ENCODE results near the gene SERPINA5.

Gene SERPINA5

DNA sequence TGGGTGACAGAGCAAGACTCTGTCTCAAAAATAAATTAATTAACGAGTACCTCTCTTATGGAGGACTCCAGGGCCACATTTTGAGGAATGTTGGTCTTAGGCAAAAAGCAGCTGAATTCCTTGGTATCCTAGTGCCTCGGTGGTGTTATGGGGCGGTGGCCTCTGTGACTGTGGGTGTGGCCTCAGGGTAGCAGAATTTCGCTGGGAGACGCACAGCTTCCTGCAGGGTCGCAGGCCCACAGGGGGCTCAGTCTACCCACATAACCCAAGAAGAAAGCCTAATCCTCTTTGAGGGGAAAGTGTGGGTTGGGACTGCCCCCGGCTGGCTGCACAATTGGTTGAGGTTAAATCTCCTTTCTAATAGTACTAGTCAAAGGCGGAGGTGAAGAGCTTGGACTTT, 31.2 kb upstream of the SERPINA5 start:
- no peak for DNase-seq (ENCODE audit: low read depth in 3 of 3)

DNA sequence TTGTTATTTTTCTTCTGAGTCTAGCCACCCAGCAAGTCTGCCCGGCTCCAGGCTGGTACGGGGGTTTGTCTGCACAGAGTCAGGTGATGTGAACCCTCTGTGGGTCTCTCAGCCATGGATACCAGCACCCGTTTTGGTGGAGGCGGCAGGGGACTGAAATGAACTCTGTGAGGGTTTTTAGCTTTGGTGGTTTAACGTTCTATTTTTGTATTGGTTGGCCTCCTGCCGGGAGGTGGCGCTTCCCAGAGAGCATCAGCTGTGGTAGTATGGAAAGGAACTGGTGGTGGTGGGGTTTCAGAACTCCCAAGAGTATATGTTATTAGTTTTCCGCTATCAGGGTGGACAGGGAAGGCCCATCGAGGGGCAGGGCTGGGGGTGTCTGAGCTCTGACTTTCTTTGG, 25.2 kb upstream of the SERPINA5 start:
- DNase-seq (ENCODE audit: low read depth in 3 of 3), result no peak

DNA sequence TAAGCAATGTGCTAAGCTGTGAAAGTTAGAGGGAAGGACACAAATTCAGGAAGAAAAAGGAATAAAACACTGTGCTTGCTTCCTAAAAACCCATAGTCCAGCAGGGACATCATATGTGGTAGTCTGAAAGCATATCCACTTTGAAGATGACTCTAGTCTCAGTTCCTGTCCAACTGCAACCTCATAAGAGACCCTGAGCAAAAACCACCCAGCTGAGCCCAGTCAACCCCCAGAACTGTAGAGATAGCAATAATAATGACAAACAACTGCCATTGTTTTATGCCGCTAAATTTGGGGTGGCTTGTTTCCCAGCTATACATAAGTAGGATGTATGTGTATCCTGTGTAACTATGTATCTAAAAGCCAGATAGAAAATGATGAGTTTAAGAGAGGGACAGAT, 23.9 kb upstream of the SERPINA5 start:
- no peak for DNase-seq (ENCODE audit: low read depth in 3 of 3)

DNA sequence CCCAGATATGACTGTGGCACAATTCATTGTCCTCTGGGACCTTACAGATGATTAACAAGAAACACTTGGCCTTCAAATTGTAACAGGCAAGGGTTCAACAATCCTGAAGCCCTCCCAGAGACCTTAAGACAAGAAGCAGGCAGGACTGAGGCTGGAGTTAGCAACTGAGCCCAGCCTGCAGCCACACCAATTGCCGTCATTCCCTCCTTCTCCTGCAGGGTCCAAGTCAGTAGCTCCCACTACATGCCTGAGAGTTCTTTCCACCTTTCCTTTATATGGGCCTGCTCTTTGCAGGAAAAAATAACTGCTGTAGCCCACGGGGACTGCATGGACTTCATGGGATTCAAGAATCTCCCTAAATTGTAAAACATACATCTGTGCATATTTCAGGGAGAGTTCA, 22.4 kb upstream of the SERPINA5 start:
- DNase-seq (ENCODE audit: low read depth in 3 of 3), result no peak

DNA sequence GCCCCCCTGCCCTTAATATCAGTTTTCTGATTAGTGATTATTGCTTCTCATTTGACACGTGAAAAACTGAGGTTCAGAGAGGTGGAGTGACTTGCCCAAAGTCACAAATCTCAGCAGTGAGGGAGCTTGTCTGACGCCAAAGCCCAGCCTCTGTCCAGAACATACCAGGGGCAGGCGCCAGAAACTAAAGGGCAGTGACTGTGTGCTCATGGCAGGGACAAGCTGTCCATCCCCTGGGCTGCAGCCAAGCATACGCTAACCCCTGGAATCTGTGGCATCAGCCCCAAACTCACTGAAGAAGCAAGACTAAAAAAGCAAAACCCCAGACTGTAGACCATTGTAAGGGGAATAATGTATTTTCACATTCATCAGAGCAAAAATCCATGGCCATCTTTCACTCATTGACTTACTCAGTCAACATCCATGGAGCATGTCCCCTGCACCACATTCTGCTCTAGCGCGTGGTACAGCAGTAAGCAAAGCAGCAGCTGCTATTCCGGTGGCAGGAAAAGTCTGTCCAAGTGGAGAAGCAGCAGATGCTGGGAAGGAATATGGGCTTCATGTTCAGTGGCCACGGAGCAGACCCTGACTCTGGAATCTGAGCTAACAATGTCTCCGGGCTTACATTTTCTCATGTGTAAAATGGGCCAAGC, 21.5 kb upstream of the SERPINA5 start:
- DNase-seq (ENCODE audit: low read depth in 3 of 3), result no peak

DNA sequence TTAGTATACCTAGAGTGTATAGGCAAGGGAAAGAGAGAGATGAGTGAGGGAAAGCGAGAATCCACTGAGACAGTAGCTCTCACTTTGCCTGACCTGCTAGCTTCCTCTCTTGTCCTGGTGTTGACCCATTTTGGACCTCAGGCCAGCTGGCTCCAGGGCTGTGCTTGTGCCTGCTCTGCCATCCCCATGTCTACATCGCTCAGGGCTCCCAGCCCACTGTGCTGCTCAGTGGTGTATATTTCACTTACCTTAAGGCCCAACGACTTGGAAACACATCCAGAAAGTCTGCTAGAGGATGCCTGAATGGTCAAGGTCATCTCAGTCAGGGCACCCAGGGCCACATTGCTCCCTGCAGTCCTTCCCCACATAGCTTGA, 20.9 kb upstream of the SERPINA5 start:
- no peak for DNase-seq (ENCODE audit: low read depth in 3 of 3)

DNA sequence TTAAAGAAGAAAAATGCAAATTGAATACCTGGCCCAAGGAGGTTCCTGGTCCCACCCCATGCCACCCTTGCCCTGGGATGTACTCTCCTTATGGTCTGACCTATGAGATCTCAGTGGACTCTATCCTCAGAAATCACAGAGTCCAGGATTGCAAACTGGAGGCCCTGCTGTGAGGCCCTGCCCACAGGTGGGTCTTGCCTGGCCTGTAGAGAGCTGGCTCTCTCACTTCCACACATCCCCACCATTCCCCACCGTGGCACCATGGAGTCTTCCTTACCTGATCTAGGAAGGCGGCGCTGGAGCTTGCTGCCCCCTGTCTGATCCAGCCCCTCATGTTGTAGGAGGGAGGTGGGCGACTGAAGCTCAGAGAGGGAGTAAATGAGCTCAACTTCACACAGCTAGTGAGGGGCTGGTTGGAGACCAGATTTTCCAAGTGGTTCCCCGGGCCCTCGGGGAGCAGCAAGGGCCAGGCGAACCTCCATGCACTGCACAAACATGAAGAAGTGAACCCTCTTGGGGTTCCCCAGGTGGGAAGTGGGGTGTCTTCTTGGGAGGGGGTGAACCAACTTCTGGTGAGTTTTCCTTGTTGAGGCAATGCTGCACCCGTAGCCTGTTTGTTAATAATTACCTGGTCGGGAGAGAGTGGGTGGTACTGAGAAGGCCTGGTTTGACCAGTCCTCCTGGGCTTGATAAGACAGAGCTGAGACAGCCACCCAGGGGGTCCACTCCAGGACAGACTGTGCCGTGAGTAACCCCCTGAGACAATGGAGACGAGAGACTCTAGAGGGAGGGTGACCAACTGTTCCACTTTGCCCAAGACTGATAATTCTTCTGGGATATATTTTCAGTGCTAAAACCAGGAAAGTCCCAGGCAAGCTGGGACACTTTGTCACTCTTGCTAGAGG, 20.2 kb upstream of the SERPINA5 start, which contains the start of gene SERPINA4:
Gene SERPINA4, plus strand, starts transcription at position 692 of the 905 bp plus-strand sequence. CDS start 2,041 bp downstream, outside the sequence.
- no peak for DNase-seq (ENCODE audit: low read depth in 3 of 3)

DNA sequence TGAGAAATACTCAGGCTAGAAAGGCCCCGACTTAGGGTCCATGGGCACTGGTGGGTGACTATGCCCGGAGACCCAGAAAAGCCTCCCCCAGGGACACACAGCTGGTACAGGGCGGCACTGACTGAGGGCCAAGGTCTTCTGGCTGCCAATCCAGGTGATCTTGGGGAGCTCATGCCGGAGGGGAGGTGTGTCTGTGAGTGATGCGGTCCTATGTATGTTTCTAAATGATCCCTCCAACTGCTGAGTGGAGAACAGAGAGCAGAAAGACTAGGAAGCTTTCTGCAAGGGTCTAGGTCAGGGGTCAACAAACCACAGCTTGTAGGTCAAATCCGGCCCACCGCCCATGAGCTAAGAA, 19.6 kb upstream of the SERPINA5 start:
- DNase-seq (ENCODE audit: low read depth in 3 of 3), result no peak

DNA sequence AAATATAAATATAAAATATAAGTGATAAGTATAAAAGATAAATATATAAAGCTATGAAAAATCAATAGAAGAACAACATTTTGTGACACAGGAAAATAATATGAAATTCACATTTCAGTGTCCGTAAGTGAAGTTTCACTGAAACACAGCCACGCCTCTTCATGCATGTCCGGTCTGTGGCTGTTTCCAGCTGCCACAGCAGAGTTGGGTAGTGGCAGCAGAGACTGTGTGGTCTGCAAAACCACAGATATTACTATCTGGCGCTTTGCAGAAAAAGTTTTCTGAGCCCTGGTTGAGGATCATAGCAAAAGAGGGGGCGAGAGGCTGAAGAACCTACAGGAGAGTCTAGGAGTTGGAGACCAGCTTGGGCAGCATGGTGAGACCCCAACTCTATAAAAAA, 19.2 kb upstream of the SERPINA5 start:
- no peak for DNase-seq (ENCODE audit: low read depth in 3 of 3)

DNA sequence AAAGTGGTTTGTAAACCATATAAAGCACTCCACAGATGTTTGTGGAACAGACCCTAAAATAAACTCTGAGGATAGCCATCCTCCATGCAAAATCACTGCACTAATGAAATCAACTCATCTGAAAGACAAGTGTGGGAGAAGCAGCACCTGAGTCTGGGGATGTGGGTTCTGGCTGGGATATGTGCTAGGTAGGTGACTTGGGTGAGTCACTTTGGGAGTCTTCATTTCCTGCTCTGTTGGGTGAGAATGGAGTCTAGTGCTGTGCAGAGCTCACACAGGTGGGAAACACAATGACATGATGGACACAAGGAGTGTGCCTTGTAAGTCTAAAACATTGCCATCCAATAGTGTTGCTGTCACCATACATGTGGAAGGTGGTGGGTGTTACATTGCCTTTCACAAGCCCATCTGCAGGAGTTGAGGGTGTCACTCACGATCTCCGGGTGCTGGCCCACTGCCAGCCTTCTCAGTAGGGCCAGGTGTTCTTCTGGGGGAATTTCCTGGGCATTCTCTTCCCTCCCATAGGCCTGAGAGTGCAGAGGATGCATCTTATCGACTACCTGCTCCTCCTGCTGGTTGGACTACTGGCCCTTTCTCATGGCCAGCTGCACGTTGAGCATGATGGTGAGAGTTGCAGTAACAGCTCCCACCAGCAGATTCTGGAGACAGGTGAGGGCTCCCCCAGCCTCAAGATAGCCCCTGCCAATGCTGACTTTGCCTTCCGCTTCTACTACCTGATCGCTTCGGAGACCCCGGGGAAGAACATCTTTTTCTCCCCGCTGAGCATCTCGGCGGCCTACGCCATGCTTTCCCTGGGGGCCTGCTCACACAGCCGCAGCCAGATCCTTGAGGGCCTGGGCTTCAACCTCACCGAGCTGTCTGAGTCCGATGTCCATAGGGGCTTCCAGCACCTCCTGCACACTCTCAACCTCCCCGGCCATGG, 18.0 kb upstream of the SERPINA5 start:
- no peak for DNase-seq (ENCODE audit: low read depth in 3 of 3)

DNA sequence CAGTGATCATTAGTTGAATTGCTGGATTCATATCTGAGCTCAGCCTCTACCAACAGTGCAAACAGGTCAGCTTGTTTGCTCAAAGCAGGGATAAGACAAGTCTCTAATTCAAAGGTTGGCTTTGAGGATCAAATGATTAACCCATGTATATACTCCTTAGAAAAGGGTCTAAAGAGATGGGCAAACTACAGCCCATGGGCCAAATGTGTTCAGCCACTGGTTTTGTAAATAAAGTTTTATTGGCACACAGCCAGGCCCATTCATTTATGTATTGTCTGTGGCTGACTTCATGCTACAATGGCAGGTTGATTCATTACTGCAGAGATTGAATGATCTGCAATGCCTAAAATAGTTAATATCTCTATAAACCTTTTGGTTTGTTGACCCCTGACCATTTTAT, 16.8 kb upstream of the SERPINA5 start:
- DNase-seq (ENCODE audit: low read depth in 3 of 3), result no peak

DNA sequence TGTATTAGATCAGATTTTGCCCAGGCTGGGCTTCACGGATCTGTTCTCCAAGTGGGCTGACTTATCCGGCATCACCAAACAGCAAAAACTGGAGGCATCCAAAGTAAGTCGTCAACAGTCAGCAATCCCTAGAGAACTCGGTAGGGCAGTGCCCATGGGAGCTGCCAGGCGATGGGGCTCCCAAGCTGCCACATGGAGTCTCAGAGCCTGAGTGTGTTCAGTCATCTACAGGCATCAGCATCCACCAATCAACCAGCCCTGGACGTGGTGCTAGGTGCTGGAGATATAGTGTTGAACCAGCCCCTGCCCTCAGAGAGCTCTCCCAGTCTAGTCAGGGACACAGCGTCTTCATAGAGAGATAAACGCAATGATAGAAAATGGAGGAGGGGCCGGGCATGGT, 13.0 kb upstream of the SERPINA5 start:
- no peak for DNase-seq (ENCODE audit: low read depth in 3 of 3)

DNA sequence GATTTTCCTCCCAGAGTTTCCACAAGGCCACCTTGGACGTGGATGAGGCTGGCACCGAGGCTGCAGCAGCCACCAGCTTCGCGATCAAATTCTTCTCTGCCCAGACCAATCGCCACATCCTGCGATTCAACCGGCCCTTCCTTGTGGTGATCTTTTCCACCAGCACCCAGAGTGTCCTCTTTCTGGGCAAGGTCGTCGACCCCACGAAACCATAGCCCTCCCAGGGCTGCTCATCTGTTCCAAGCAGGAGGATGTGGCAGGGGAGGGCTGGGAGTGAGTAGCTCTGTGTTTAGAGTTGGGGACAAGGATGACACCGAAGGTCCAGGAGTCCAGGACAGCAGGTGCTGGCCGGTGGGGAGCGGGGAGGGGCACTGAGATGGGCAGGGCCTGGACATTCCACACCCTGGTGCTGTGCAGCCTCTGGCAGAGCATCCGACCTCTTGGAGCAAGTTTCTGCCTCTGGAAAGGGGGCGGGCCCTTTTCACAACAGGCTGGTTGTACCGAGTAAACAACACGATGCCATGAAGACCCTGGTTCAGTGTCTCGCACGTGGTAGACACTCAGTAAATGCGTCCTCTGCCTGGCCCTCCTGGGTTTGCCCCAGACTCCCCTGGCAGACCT, 11.7 kb upstream of the SERPINA5 start:
- DNase-seq (ENCODE audit: low read depth in 3 of 3), result no peak

DNA sequence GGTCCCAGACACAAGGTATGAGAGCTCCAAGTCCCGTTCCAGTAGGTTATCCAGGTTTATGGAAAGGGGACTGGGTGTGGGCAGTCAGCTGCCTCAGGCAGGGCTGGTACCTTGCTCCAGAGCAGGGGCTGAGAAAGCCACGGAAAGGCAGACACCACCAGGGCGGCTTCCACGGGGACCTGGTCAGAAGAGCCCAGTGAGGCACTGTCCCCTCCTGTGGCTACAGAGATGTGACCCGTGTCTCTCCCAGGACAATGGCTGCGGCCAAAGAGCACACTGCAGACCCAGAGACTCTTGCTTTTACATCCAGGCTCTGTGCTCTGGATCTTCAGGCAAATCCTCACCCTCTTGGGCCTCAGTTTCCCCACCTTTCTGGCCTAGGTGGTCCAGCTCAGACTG, 11.2 kb upstream of the SERPINA5 start:
- no peak for DNase-seq (ENCODE audit: low read depth in 3 of 3)

DNA sequence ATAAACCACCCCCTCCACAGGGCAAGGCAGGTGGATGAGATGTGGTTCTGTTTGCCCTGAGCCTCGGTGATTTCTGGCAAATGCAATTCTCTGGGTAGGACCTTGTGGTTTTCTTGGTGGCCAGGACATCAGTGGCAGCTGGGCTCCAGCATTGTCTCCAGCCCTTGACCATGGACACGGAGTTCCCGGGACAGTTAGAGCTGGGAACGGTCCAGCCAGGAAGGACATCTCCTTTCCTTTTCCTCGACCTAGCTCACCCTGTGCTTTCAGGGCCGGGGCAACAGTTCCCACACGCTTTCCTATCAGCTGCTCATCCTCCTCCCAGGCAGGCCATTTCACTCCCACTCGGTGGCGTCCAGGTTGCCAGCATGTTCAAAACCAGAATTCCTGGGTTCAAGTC, 10.8 kb upstream of the SERPINA5 start:
- no peak for DNase-seq (ENCODE audit: low read depth in 3 of 3)

DNA sequence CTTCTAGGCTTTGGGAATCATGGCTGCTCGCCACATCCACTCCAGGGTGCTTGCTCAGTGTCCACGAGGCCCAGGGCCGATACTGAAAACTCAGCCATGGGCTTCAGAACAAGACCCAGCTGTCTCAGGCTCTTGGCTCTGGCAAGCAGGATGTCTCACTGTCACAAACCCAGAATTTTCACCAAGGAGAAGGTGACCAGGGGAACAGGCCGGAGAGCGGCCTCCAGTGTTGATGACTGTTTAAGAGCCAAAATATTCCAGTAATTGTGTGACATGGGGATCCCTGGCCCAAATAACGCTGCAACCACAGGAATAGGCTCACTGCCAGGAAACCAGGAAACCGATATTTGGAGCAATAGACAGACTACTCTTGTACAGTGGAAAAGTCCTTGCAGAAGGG, 9.8 kb upstream of the SERPINA5 start:
- DNase-seq (ENCODE audit: low read depth in 3 of 3), result no peak

DNA sequence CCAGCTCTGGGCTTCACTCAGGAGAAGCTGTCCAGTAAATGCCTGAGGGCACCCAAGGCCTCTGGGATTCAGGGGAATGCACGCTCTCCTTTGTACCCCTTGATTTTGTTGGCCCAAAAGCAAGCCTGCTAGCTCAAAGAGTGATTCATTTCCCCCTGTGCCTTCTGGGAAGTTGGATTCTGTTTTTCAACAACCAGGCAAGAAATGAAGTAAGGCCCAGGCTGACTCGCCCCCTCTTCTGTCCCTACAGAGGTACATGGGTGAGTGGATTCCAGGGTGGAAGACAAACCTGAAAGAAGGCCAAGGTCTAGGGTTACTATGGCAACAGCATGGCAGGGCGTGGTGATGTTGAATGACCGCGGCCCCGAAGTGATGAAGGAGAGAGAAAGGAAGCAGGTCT, 9.3 kb upstream of the SERPINA5 start:
- no peak for DNase-seq (ENCODE audit: low read depth in 3 of 3)

DNA sequence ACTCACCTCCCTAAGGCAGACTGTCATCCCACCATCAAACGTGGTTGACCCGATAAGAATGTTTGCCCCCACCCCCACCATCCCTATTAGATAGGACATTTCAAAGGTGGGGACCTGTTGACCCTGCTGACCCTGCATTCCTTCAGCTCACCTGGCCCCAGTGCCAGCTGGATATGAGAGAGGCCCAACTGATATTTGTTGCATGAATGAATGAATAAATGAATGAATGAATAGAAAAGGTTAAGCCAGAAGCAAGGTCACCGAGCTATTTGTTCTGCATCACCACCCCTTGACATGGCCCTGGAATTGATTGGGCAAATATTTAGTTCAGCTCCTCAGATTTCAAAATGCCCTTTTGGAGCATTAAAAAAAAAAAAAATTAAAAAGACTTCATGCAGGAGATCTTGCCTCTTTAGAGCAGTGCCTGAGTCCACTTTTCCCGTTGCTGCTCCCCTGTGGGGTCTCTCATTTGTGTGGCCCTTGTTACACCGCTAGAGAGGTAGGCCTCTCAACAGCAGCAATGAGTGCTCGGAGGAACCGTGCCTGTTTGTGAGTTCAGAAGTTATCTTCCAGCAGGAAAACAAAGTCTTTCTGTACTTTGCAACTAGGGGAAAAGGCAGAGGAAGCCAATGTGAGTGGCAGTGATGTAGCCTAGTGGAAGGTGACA, 8.5 kb upstream of the SERPINA5 start:
- DNase-seq (ENCODE audit: low read depth in 3 of 3), result no peak

DNA sequence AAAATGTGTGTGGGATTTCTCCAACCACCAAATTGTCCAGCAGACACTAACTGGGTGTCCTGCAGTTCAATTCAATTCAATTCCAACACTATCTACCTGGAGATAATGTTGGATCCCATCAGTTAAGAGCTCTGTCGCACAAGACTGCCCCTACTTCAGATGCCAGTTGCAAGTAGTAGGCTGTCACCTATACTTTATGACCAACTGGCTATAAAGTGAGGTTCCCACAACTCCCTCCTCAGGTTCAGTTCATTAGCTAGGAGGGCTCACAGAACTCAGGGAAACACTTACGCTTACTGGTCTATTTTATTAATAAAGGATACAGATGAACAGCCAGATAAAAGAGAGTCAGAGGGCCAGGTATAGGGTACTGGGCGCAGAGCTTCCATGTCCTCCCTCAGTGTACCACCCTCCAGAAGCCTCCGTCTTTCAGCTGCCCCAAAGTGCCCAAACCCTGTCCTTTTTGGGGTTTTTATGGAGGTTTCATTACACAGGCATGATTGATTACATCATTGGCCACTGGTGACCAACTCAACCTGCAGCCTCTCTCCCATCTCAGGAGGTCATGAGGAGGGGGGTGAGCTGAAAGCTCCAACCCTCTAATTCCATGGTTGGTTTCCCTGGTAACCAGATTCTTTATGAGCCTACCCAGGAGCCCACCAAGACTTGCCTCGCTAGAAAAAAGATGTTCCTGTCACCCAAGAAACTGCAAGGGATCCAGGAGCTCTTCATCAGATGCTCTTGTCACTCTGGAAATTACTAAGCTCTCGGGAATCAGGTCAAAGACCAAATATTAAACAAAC, 7.5 kb upstream of the SERPINA5 start:
- DNase-seq (ENCODE audit: low read depth in 3 of 3), result no peak

DNA sequence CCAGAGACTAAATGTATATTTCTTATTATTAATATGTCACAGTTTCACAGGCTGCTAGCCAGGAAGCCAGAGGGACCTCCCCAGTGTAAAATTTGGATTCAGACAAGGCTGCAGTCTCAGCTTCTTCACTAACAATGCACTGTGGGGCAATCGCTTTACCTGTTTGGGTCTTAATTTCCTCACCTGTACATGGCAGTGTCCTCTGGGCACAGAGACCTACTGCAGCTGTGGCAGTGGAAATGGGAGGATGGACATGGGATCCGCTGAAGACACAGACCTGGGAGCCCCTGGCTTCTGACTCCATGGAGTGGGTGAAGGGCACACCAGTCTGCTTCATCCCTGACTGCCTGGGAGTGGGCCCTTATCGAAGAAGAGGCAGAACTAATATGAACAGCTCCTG, 6.9 kb upstream of the SERPINA5 start:
- DNase-seq (ENCODE audit: low read depth in 3 of 3), result no peak

Data from stimulated activated CD4-positive, alpha-beta T cell treated with anti-CD3 and anti-CD28 coated beads, TNF-alpha, amount 100 ng/mL, for 48 hours (primary cell).